ENCODE results near the gene ELF4.
A peak's percentile ranks its signal among the peaks of the same experiment; 100 is the strongest.

ELF4 gene

GRCh38 chrX:130081421-130082045 is 28.8 kb downstream of the ELF4 start:
- no peaks in the 10 kb centered on the region; the same call in 1 of the 2 replicates for H3K36me3 ChIP-seq (ENCODE audit: insufficient read depth, low read length)
- H2AFZ ChIP-seq (ENCODE audit: low read length), result no peak overlapping the region
- peak overlapping the region; percentile 34 for H3K4me2 ChIP-seq (ENCODE audit: low read depth, low read length, poor library complexity, severe bottlenecking)
- peaks cover 59% of the 10 kb centered on the region for H3K79me2 ChIP-seq (ENCODE audit: insufficient read depth, low read length)
- H3K4me1 ChIP-seq (ENCODE audit: insufficient read depth, low read length, poor library complexity, severe bottlenecking), result peaks cover 44% of the 10 kb centered on the region
- H4K20me1 ChIP-seq (ENCODE audit: insufficient read depth, low read length, poor library complexity, severe bottlenecking), result peaks cover 2% of the 10 kb centered on the region
- no peaks in the 10 kb centered on the region for H3K9me3 ChIP-seq (ENCODE audit: insufficient read depth, low read depth, low read length)
- no peaks in the 10 kb centered on the region for H3K9me2 ChIP-seq (replicated peaks; ENCODE audit: low read depth, low read length)
- H3K27me3 ChIP-seq (ENCODE audit: insufficient read depth, low read length, poor library complexity, severe bottlenecking), result no peaks in the 10 kb centered on the region
- no peak overlapping the region for H3K9ac ChIP-seq (ENCODE audit: low read depth, low read length, poor library complexity, severe bottlenecking)
- no peak overlapping the region for H3K4me3 ChIP-seq (ENCODE audit: low read length, poor library complexity, severe bottlenecking)
- no peak for TF ChIP-seq EZH2phosphoT487 (IDR thresholded peaks at IDR 0.05; ENCODE audit: borderline replicate concordance)
- no peak for TF ChIP-seq CTCF (conservative IDR thresholded peaks at IDR 0.05; ENCODE audit: low read length)
- H3F3A ChIP-seq (ENCODE audit: low read depth), result no peaks in the 10 kb centered on the region

- H4K20me1 ChIP-seq (ENCODE audit: insufficient read depth, low read length, poor library complexity, severe bottlenecking), result peaks cover 2% of the 10 kb centered on the region
- TF ChIP-seq EZH2phosphoT487 (IDR thresholded peaks at IDR 0.05; ENCODE audit: borderline replicate concordance) (no peak), CTCF (conservative IDR thresholded peaks at IDR 0.05; ENCODE audit: low read length) (no peak)
- peaks cover 52% of the 10 kb centered on the region for H3K79me2 ChIP-seq (ENCODE audit: insufficient read depth, low read length)
- H3K4me2 ChIP-seq (ENCODE audit: low read depth, low read length, poor library complexity, severe bottlenecking), result no peak overlapping the region
- H3F3A ChIP-seq (ENCODE audit: low read depth), result no peaks in the 10 kb centered on the region
- H3K9me2 ChIP-seq (replicated peaks; ENCODE audit: low read depth, low read length), result no peaks in the 10 kb centered on the region
- no peaks in the 10 kb centered on the region for H3K27me3 ChIP-seq (ENCODE audit: insufficient read depth, low read length, poor library complexity, severe bottlenecking)
- no peak overlapping the region for H3K9ac ChIP-seq (ENCODE audit: low read depth, low read length, poor library complexity, severe bottlenecking)
- no peaks in the 10 kb centered on the region; the same call in 1 of the 2 replicates for H3K36me3 ChIP-seq (ENCODE audit: insufficient read depth, low read length)
- no peak overlapping the region for H2AFZ ChIP-seq (ENCODE audit: low read length)
- H3K9me3 ChIP-seq (ENCODE audit: insufficient read depth, low read depth, low read length), result no peaks in the 10 kb centered on the region
- peaks cover 37% of the 10 kb centered on the region for H3K4me1 ChIP-seq (ENCODE audit: insufficient read depth, low read length, poor library complexity, severe bottlenecking)
- H3K4me3 ChIP-seq (ENCODE audit: low read length, poor library complexity, severe bottlenecking), result no peak overlapping the region
These were observed 29.4 kb downstream of the ELF4 start for GRCh38 chrX:130080791-130081367.

- TF ChIP-seq EZH2phosphoT487 (IDR thresholded peaks at IDR 0.05; ENCODE audit: borderline replicate concordance) (no peak), CTCF (conservative IDR thresholded peaks at IDR 0.05; ENCODE audit: low read length) (peak; percentile 73)
- Histone ChIP-seq H3K4me3 (ENCODE audit: low read length, poor library complexity, severe bottlenecking) (no peak overlapping the region), H4K20me1 (ENCODE audit: insufficient read depth, low read length, poor library complexity, severe bottlenecking) (peaks cover 2% of the 10 kb centered on the region), H3K4me2 (ENCODE audit: low read depth, low read length, poor library complexity, severe bottlenecking) (no peak overlapping the region), H3K79me2 (ENCODE audit: insufficient read depth, low read length) (peaks cover 43% of the 10 kb centered on the region), H3K9ac (ENCODE audit: low read depth, low read length, poor library complexity, severe bottlenecking) (no peak overlapping the region), H3K9me3 (ENCODE audit: insufficient read depth, low read depth, low read length) (no peaks in the 10 kb centered on the region), H3K27me3 (ENCODE audit: insufficient read depth, low read length, poor library complexity, severe bottlenecking) (no peaks in the 10 kb centered on the region), H2AFZ (ENCODE audit: low read length) (no peak overlapping the region), H3K36me3 (ENCODE audit: insufficient read depth, low read length) (no peaks in the 10 kb centered on the region; the same call in 1 of the 2 replicates), H3K9me2 (replicated peaks; ENCODE audit: low read depth, low read length) (no peaks in the 10 kb centered on the region), H3K4me1 (ENCODE audit: insufficient read depth, low read length, poor library complexity, severe bottlenecking) (peaks cover 27% of the 10 kb centered on the region), H3F3A (ENCODE audit: low read depth) (no peaks in the 10 kb centered on the region)
These were observed 30.4 kb downstream of the ELF4 start for GRCh38 chrX:130079824-130080406.
